IPS DF 6.9 (cell line): ENCODE data around the gene QARS1.
A peak's percentile ranks its signal among the peaks of the same experiment; 100 is the strongest.

Experiments
- DNase-seq: peaks from one replicate; pipeline ENCODE4 v3.0.0-alpha.2; 2013; ENCODE audit warnings: low read depth, low spot score
- H3K27ac ChIP-seq: one replicate; pipeline ENCODE4 v1.5.1; 2013; ENCODE audit warnings: low read length, control low read depth
- H3K27me3 ChIP-seq: 2 replicates; pipeline ENCODE4 v1.6.1; 2013; ENCODE audit warnings: mild to moderate bottlenecking, low read length; ENCODE audit not compliant: control insufficient read depth, insufficient read depth
- H3K36me3 ChIP-seq: 2 replicates; pipeline ENCODE4 v1.6.1; 2013; ENCODE audit warnings: low read length; ENCODE audit not compliant: control insufficient read depth, insufficient read depth
- H3K4me1 ChIP-seq: 2 replicates; pipeline ENCODE4 v1.6.1; 2013; ENCODE audit warnings: low read length; ENCODE audit not compliant: control insufficient read depth, insufficient read depth
- H3K4me3 ChIP-seq: 2 replicates; pipeline ENCODE4 v1.5.1; 2013; ENCODE audit warnings: mild to moderate bottlenecking, low read length
- H3K9me3 ChIP-seq: 2 replicates; pipeline ENCODE4 v1.6.1; 2013; ENCODE audit warnings: low read length, inconsistent platforms; ENCODE audit not compliant: control insufficient read depth, insufficient read depth
- WGBS: extraction: QIAGEN DNeasy Blood & Tissue Kit; methylation state at CpG from one replicate; pipeline ENCODE4 v1.1.7; 2013; ENCODE audit warnings: mixed read lengths, missing lambda C conversion rate; ENCODE audit not compliant: insufficient read length, insufficient coverage; 5-methylcytosine and 5-hydroxymethylcytosine counted together

Gene QARS1

GRCh38 chr3:49098910-49099630 is 5.5 kb downstream of the QARS1 start:
- peaks cover 42% of the 10 kb centered on the region for H3K36me3 ChIP-seq
- no CpG with 5 or more reads among the region's 13 CpGs for WGBS

GRCh38 chr3:49098429-49098828 is 6.1 kb downstream of the QARS1 start:
- Histone ChIP-seq H3K4me3 (no peak overlapping the region), H3K9me3 (no peaks in the 10 kb centered on the region), H3K27ac (no peak overlapping the region), H3K4me1 (no peaks in the 10 kb centered on the region), H3K27me3 (no peaks in the 10 kb centered on the region), H3K36me3 (peaks cover 42% of the 10 kb centered on the region)
- no peak for DNase-seq
- no CpG with 5 or more reads among the region's 5 CpGs for WGBS

More at GRCh38 chr3:49098910-49099630, 5.5 kb downstream of the QARS1 start:
- Histone ChIP-seq H3K4me3 (no peak overlapping the region), H3K27ac (no peak overlapping the region), H3K27me3 (no peaks in the 10 kb centered on the region), H3K4me1 (0 out of 2 replicates have a peak, but pooled peaks cover 1% of the 10 kb centered on the region), H3K9me3 (no peaks in the 10 kb centered on the region)
- no peak for DNase-seq

GRCh38 chr3:49093853-49094767 is 10.4 kb downstream of the QARS1 start, which contains the start of gene QRICH1:
Gene QRICH1, minus strand, starts transcription at chr3:49094071. Its CDS starts 17,054 bp downstream, at chr3:49077017.
- Histone ChIP-seq H3K27me3 (no peaks in the 10 kb centered on the region), H3K9me3 (no peaks in the 10 kb centered on the region), H3K36me3 (peaks cover 14% of the 10 kb centered on the region), H3K4me3 (peak within 1 kb of the TSS; percentile 73), H3K4me1 (no peaks in the 10 kb centered on the region), H3K27ac (no peak within 1 kb of the TSS)
- WGBS, result no CpG with 5 or more reads among the region's 65 CpGs
- peak; percentile 89 for DNase-seq

GRCh38 chr3:49092938-49093852 is 11.4 kb downstream of the QARS1 start:
- H3K27ac ChIP-seq, result no peak overlapping the region
- H3K4me1 ChIP-seq, result no peaks in the 10 kb centered on the region
- H3K9me3 ChIP-seq, result no peaks in the 10 kb centered on the region
- H3K36me3 ChIP-seq, result peaks cover 4% of the 10 kb centered on the region; the same call in 1 of the 2 replicates
- no peaks in the 10 kb centered on the region for H3K27me3 ChIP-seq
- DNase-seq, result peak; percentile 60
- no CpG with 5 or more reads among the region's 86 CpGs for WGBS
- H3K4me3 ChIP-seq, result peak overlapping the region; percentile 73

- Histone ChIP-seq H3K9me3 (no peaks in the 10 kb centered on the region), H3K4me1 (no peaks in the 10 kb centered on the region), H3K4me3 (no peak overlapping the region), H3K36me3 (peaks cover 4% of the 10 kb centered on the region), H3K27ac (no peak overlapping the region), H3K27me3 (no peaks in the 10 kb centered on the region)
- no CpG with 5 or more reads among the region's 8 CpGs for WGBS
- DNase-seq, result no peak
These were observed 23.1 kb downstream of the QARS1 start for GRCh38 chr3:49081429-49081828.

- H3K36me3 ChIP-seq, result peaks cover 14% of the 10 kb centered on the region
- H3K4me1 ChIP-seq, result no peaks in the 10 kb centered on the region
- H3K4me3 ChIP-seq, result no peak overlapping the region
- no peak overlapping the region for H3K27ac ChIP-seq
- WGBS, result no CpG with 5 or more reads among the region's 2 CpGs
- DNase-seq, result no peak
- no peaks in the 10 kb centered on the region for H3K9me3 ChIP-seq
- H3K27me3 ChIP-seq, result no peaks in the 10 kb centered on the region
These were observed 25.3 kb downstream of the QARS1 start for GRCh38 chr3:49079270-49079669.

- H3K4me3 ChIP-seq, result no peak overlapping the region
- H3K27me3 ChIP-seq, result no peaks in the 10 kb centered on the region
- DNase-seq, result no peak
- no peaks in the 10 kb centered on the region for H3K9me3 ChIP-seq
- no peak overlapping the region for H3K27ac ChIP-seq
- no CpG with 5 or more reads among the region's 4 CpGs for WGBS
- no peaks in the 10 kb centered on the region for H3K4me1 ChIP-seq
- H3K36me3 ChIP-seq, result peaks cover 26% of the 10 kb centered on the region
These were observed 27.9 kb downstream of the QARS1 start for GRCh38 chr3:49076646-49077045.

GRCh38 chr3:49076116-49076515 is 28.4 kb downstream of the QARS1 start:
- DNase-seq, result no peak
- no peaks in the 10 kb centered on the region for H3K4me1 ChIP-seq
- no peaks in the 10 kb centered on the region for H3K27me3 ChIP-seq
- no CpG with 5 or more reads among the region's 13 CpGs for WGBS
- H3K27ac ChIP-seq, result no peak overlapping the region
- no peak overlapping the region for H3K4me3 ChIP-seq
- H3K36me3 ChIP-seq, result peaks cover 30% of the 10 kb centered on the region
- no peaks in the 10 kb centered on the region for H3K9me3 ChIP-seq

- Histone ChIP-seq H3K27me3 (no peaks in the 10 kb centered on the region), H3K4me1 (no peaks in the 10 kb centered on the region), H3K36me3 (peaks cover 18% of the 10 kb centered on the region), H3K4me3 (no peak overlapping the region), H3K27ac (no peak overlapping the region), H3K9me3 (no peaks in the 10 kb centered on the region)
- DNase-seq, result no peak
- WGBS, result no CpG with 5 or more reads among the region's 7 CpGs
These were observed 46.5 kb downstream of the QARS1 start for GRCh38 chr3:49058011-49058410.

GRCh38 chr3:49057268-49057667 is 47.3 kb downstream of the QARS1 start:
- no peaks in the 10 kb centered on the region for H3K9me3 ChIP-seq
- no peaks in the 10 kb centered on the region for H3K27me3 ChIP-seq
- whole genome bisulfite sequencing, result no CpG with 5 or more reads among the region's 10 CpGs
- no peak overlapping the region for H3K4me3 ChIP-seq
- peaks cover 19% of the 10 kb centered on the region for H3K36me3 ChIP-seq
- no peak overlapping the region for H3K27ac ChIP-seq
- H3K4me1 ChIP-seq, result no peaks in the 10 kb centered on the region
- no peak for DNase-seq
